ENCODE measurements around the gene ZNF792. TPM values are rescaled to one million over a fixed set of nuclear protein-coding genes. Genes with fewer than 3 reads are reported as not detected.

Gene ZNF792
- total RNA-seq, 3 donors from 2014 or later (not counting 1 experiment from before 2014, with no cell fraction given): 11.9 to 19.6 (median 16.2) TPM

DNA sequence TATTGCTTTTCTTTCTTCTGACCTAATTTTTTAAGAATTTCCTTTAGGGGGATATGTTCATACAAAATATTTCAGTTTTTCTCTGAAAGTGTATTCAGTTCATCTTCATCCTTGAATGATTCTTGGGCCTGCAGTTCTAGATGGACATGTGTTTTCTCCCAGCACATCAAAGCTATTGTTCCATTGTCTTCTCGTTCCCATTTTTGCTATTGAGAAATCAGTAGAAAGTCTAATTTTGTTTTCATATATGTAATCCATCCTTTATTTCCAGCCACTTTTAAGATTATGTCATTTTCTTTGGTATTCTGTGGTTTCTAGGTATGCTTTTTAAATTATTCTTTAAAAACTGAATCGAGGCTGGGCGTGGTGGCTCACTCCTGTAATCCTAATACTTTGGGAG is 20.3 kb upstream of the ZNF792 start:
- H3K4me1 Mint-ChIP-seq: peaks cover 12 to 23% of the 10 kb centered on the region in 2 donors
- H3K27ac Mint-ChIP-seq: no peak overlapping the region
- DNase-seq: no peak
- no peak overlapping the region for H3K4me3 ChIP-seq (ENCODE audit: low read length)
- H3K36me3 Mint-ChIP-seq: no peaks in the 10 kb centered on the region
- no peaks in the 10 kb centered on the region for H3K27me3 Mint-ChIP-seq (ENCODE audit: low read depth in 2 of 2)
- TF ChIP-seq, protein P1, sequence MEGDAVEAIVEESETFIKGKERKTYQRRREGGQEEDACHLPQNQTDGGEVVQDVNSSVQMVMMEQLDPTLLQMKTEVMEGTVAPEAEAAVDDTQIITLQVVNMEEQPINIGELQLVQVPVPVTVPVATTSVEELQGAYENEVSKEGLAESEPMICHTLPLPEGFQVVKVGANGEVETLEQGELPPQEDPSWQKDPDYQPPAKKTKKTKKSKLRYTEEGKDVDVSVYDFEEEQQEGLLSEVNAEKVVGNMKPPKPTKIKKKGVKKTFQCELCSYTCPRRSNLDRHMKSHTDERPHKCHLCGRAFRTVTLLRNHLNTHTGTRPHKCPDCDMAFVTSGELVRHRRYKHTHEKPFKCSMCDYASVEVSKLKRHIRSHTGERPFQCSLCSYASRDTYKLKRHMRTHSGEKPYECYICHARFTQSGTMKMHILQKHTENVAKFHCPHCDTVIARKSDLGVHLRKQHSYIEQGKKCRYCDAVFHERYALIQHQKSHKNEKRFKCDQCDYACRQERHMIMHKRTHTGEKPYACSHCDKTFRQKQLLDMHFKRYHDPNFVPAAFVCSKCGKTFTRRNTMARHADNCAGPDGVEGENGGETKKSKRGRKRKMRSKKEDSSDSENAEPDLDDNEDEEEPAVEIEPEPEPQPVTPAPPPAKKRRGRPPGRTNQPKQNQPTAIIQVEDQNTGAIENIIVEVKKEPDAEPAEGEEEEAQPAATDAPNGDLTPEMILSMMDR (IDR thresholded peaks at IDR 0.05): no peak
- peaks cover 9% of the 10 kb centered on the region for H3K4me1 ChIP-seq (ENCODE audit: control insufficient read depth, insufficient read depth, low read length)
- ATAC-seq: no peak
- no peaks in the 10 kb centered on the region for H3K27me3 ChIP-seq (ENCODE audit: control insufficient read depth, insufficient read depth, low read length)
- H3K4me3 Mint-ChIP-seq: no peak overlapping the region
- 96% methylated on average over 2 of the region's 3 CpGs for WGBS (ENCODE audit: insufficient coverage)
- intact Hi-C loops (cut with micrococcal nuclease): no loop called here
- no peak overlapping the region for H3K27ac ChIP-seq (ENCODE audit: low read length)
- H3K9me3 ChIP-seq (ENCODE audit: control insufficient read depth, insufficient read depth, low read length): no peaks in the 10 kb centered on the region
- no peaks in the 10 kb centered on the region for H3K9me3 Mint-ChIP-seq
- H3K36me3 ChIP-seq (ENCODE audit: control insufficient read depth, insufficient read depth, low read length): no peaks in the 10 kb centered on the region

- H3K4me3 Mint-ChIP-seq: no peak overlapping the region
- H3K4me1 Mint-ChIP-seq: peaks cover 12 to 23% of the 10 kb centered on the region in 2 donors
- peaks cover 9% of the 10 kb centered on the region for H3K4me1 ChIP-seq (ENCODE audit: control insufficient read depth, insufficient read depth, low read length)
- no peak for DNase-seq
- H3K27me3 Mint-ChIP-seq (ENCODE audit: low read depth in 2 of 2): peaks cover 0 to 3% of the 10 kb centered on the region in 2 donors
- no peak overlapping the region for H3K4me3 ChIP-seq (ENCODE audit: low read length)
- H3K27ac Mint-ChIP-seq: no peak overlapping the region
- no peak for ATAC-seq
- intact Hi-C loops (cut with micrococcal nuclease): no loop called here
- H3K27me3 ChIP-seq (ENCODE audit: control insufficient read depth, insufficient read depth, low read length): no peaks in the 10 kb centered on the region
- 85% methylated on average over 4 of the region's 4 CpGs for WGBS (ENCODE audit: insufficient coverage)
- TF ChIP-seq, protein P1 (IDR thresholded peaks at IDR 0.05): no peak
- no peak overlapping the region for H3K27ac ChIP-seq (ENCODE audit: low read length)
- H3K9me3 ChIP-seq (ENCODE audit: control insufficient read depth, insufficient read depth, low read length): no peaks in the 10 kb centered on the region
- no peaks in the 10 kb centered on the region for H3K9me3 Mint-ChIP-seq
- no peaks in the 10 kb centered on the region for H3K36me3 Mint-ChIP-seq
- H3K36me3 ChIP-seq (ENCODE audit: control insufficient read depth, insufficient read depth, low read length): no peaks in the 10 kb centered on the region
These were observed 19.8 kb upstream of the ZNF792 start for GRCh38 chr19:34983786-34984185.

DNA sequence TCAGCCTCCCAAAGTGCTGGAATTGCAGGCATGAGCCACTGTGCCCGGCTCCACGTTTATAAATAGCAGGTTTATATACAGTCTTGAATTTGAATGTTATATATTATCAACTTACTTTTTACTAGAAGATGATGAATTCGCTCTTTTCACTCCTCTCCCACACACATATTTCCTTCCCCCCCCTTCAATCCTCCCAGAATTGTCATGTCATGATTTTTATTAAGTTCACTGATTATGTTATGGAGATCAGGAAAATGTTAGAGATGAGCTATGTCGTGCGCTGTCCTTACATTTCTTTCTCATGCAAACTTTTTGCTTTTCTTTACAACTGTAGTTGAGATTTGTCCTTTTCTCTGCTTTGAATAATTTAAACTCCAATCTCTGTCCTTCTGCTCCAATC is 18.2 kb upstream of the ZNF792 start:
- intact Hi-C loops (cut with micrococcal nuclease): no loop called here
- H3K4me1 ChIP-seq (ENCODE audit: control insufficient read depth, insufficient read depth, low read length): peaks cover 9% of the 10 kb centered on the region
- no peaks in the 10 kb centered on the region for H3K27me3 ChIP-seq (ENCODE audit: control insufficient read depth, insufficient read depth, low read length)
- no peak overlapping the region for H3K27ac ChIP-seq (ENCODE audit: low read length)
- Mint-ChIP-seq H3K9me3 (no peaks in the 10 kb centered on the region), H3K4me3 (no peak overlapping the region), H3K27ac (no peak overlapping the region), H3K4me1 (peaks cover 12 to 18% of the 10 kb centered on the region in 2 donors), H3K27me3 (ENCODE audit: low read depth in 2 of 2) (peaks cover 0 to 3% of the 10 kb centered on the region in 2 donors), H3K36me3 (no peaks in the 10 kb centered on the region)
- DNase-seq: no peak
- WGBS (ENCODE audit: insufficient coverage): 94% methylated on average over 2 of the region's 5 CpGs
- no peak overlapping the region for H3K4me3 ChIP-seq (ENCODE audit: low read length)
- no peaks in the 10 kb centered on the region for H3K9me3 ChIP-seq (ENCODE audit: control insufficient read depth, insufficient read depth, low read length)
- no peak for ATAC-seq
- TF ChIP-seq, protein P1 (IDR thresholded peaks at IDR 0.05): no peak
- no peaks in the 10 kb centered on the region for H3K36me3 ChIP-seq (ENCODE audit: control insufficient read depth, insufficient read depth, low read length)
